Measurements from ENCODE around the gene PGBD2. TPM values are rescaled to one million over a fixed set of nuclear protein-coding genes. Genes with fewer than 3 reads are reported as not detected.
A peak's percentile ranks its signal among the peaks of the same experiment; 100 is the strongest.

The PGBD2 gene
- total and polyA plus RNA-seq, 10 of the 15 experiments (the other 5 are each of a cell fraction or from before 2014, with no cell fraction given): 4.0 to 10.3 (median 4.5) TPM

GRCh38 chr1:248906009-248906752 lies at the start of gene PGBD2 (continued):
- TF ChIP-seq BCLAF1 (IDR thresholded peaks at IDR 0.05): no peak
- TF ChIP-seq CTCF (IDR thresholded peaks at IDR 0.05 in 2 of 3, conservative IDR thresholded peaks at IDR 0.05 in 1 of 3; ENCODE audit: control insufficient read depth in 2 of 3, extremely low read depth in 1 of 3, insufficient read depth in 1 of 3, low read depth in 3 of 3, low read length in 3 of 3): peak; percentile 57 to 80 (median 75)
- peak; percentile 90 for TF ChIP-seq GATAD2B (conservative IDR thresholded peaks at IDR 0.05; ENCODE audit: low read depth)
- TF ChIP-seq FOXM1 (IDR thresholded peaks at IDR 0.05; ENCODE audit: low read depth, low read length): no peak
- no peak for TF ChIP-seq SMAD5 (IDR thresholded peaks at IDR 0.05; ENCODE audit: low read depth)
- TF ChIP-seq HDGF (IDR thresholded peaks at IDR 0.05): 0 out of 2 replicates have a peak, but pooled peaks have one; percentile 42
- TF ChIP-seq NRF1 (conservative IDR thresholded peaks at IDR 0.05; ENCODE audit: low read depth, low read length): peak; percentile 28
- TF ChIP-seq EZH2 (IDR thresholded peaks at IDR 0.05; ENCODE audit: borderline replicate concordance, control insufficient read depth, low read depth, low read length): no peak
- TF ChIP-seq, protein P1, sequence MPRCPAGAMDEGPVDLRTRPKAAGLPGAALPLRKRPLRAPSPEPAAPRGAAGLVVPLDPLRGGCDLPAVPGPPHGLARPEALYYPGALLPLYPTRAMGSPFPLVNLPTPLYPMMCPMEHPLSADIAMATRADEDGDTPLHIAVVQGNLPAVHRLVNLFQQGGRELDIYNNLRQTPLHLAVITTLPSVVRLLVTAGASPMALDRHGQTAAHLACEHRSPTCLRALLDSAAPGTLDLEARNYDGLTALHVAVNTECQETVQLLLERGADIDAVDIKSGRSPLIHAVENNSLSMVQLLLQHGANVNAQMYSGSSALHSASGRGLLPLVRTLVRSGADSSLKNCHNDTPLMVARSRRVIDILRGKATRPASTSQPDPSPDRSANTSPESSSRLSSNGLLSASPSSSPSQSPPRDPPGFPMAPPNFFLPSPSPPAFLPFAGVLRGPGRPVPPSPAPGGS (IDR thresholded peaks at IDR 0.05; ENCODE audit: borderline replicate concordance, insufficient read depth, low read depth, low read length, poor library complexity, severe bottlenecking): no peak
- TF ChIP-seq RAD21 (IDR thresholded peaks at IDR 0.05; ENCODE audit: insufficient read depth, low read depth, low read length): peak; percentile 63
- peak; percentile 14 to 69; a peak in 2 of 3 replicates for TF ChIP-seq EGR1 (IDR thresholded peaks at IDR 0.05; ENCODE audit: borderline replicate concordance in 1 of 2, low read depth in 2 of 2, low read length in 2 of 2)
- TF ChIP-seq RUNX3 (IDR thresholded peaks at IDR 0.05; ENCODE audit: low read length): peak; percentile 73
- TF ChIP-seq RB1 (IDR thresholded peaks at IDR 0.05; ENCODE audit: borderline replicate concordance): peak; percentile 96
- TF ChIP-seq NFYA (IDR thresholded peaks at IDR 0.05; ENCODE audit: borderline replicate concordance, low read depth, low read length): no peak
- peak; percentile 79 for TF ChIP-seq KLF5 (IDR thresholded peaks at IDR 0.05; ENCODE audit: partially characterized antibody)
- no peak for TF ChIP-seq EP300 (IDR thresholded peaks at IDR 0.05; ENCODE audit: borderline replicate concordance in 1 of 2, control insufficient read depth in 1 of 2, low read depth in 2 of 2, low read length in 2 of 2)
- no peak for TF ChIP-seq HCFC1 (IDR thresholded peaks at IDR 0.05; ENCODE audit: low read length)
- TF ChIP-seq SMAD1 (IDR thresholded peaks at IDR 0.05; ENCODE audit: low read depth, partially characterized antibody): no peak
- no peak for TF ChIP-seq WRNIP1 (IDR thresholded peaks at IDR 0.05; ENCODE audit: borderline replicate concordance, low read depth, low read length)
- TF ChIP-seq BHLHE40 (IDR thresholded peaks at IDR 0.05; ENCODE audit: borderline replicate concordance in 1 of 2, low read depth in 2 of 2, low read length in 1 of 2): peak; percentile 15 to 84; a peak in 2 of 4 replicates
- no peak for TF ChIP-seq FOS (IDR thresholded peaks at IDR 0.05; ENCODE audit: borderline replicate concordance, extremely low read depth, insufficient read length)
- no peak for TF ChIP-seq ZBED1 (IDR thresholded peaks at IDR 0.05; ENCODE audit: borderline replicate concordance)
- TF ChIP-seq SREBF2 (IDR thresholded peaks at IDR 0.05; ENCODE audit: low read length): no peak
